ENCODE results near the gene USP43.

Gene USP43

DNA sequence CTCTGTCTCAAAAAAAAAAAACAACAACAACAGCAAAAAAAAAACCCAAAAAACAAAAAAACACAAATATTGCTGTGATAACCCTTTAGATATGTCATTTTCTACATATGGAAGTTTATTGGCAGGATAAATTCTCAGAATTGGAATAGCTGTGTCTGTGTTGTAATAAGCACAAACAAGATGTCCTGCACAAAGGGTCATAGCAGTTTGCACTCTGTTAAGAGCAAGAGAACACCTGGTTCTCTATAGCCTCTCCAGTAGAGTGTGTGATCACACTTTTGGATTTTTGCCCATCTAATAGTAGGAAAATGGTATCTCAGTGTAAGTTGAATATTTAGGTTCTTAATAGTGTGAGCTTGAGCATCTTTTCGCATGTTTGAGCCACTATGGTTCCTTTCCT lies 60.4 kb downstream of the USP43 start:
- in situ Hi-C loops (cut with MboI; ENCODE audit: low sequenced_read_pairs): no loop called here
- DNase-seq (ENCODE audit: low spot score in 2 of 2): no peak
- Histone ChIP-seq H3K27me3 (ENCODE audit: low read depth) (no peaks in the 10 kb centered on the region), H3K4me3 (no peak overlapping the region), H3K4me1 (no peaks in the 10 kb centered on the region), H3K9me3 (no peaks in the 10 kb centered on the region), H3K36me3 (replicated peaks) (no peaks in the 10 kb centered on the region)

DNA sequence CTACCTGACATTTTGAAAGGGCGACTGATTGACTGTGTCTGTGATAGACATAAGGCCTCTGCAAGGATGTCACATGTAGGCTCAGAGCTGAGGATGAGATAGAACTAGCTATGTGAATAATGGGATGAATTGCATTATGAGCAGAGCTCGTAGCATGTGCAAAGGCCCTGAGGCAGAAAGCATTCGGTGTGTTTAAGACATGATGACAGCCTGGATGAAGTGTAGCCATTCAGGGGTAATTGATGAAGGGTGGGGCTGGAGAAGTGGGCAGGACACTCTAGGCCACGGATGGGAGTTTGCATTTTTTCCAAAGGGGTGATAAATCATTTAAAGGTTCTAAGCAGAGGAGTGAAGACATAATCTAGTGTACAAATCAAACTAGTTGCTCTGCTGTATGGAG lies 62.6 kb downstream of the USP43 start:
- Histone ChIP-seq H3K36me3 (replicated peaks) (no peaks in the 10 kb centered on the region), H3K4me1 (no peaks in the 10 kb centered on the region), H3K4me3 (no peak overlapping the region), H3K9me3 (no peaks in the 10 kb centered on the region), H3K27me3 (ENCODE audit: low read depth) (no peaks in the 10 kb centered on the region)
- in situ Hi-C loops (cut with MboI; ENCODE audit: low sequenced_read_pairs): no loop called here
- no peak for DNase-seq (ENCODE audit: low spot score in 2 of 2)

DNA sequence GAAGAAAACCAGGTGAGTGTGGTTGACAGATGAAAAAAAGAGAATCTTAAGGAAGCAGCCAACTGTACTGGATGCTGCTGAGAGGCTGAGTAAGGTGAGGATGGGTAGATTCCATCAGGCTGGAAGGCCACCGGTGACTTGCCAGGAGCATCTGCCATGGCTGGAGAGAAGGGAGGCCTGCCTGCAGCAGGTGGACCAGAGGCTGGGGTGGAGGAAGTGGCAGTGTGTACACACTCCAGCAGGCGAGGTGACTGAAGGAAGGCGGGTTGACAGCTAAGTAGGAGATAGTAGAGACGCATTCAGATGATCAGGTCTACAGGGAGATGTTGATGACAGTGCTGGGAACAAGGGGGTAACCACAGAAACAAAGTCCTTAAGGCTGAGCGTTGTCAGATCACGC lies 69.5 kb downstream of the USP43 start:
- no peaks in the 10 kb centered on the region for H3K9me3 ChIP-seq
- H3K4me1 ChIP-seq: no peaks in the 10 kb centered on the region
- no peak overlapping the region for H3K4me3 ChIP-seq
- DNase-seq (ENCODE audit: low spot score in 2 of 2): no peak
- H3K36me3 ChIP-seq (replicated peaks): no peaks in the 10 kb centered on the region
- in situ Hi-C loops (cut with MboI; ENCODE audit: low sequenced_read_pairs): no loop called here
- no peaks in the 10 kb centered on the region for H3K27me3 ChIP-seq (ENCODE audit: low read depth)

DNA sequence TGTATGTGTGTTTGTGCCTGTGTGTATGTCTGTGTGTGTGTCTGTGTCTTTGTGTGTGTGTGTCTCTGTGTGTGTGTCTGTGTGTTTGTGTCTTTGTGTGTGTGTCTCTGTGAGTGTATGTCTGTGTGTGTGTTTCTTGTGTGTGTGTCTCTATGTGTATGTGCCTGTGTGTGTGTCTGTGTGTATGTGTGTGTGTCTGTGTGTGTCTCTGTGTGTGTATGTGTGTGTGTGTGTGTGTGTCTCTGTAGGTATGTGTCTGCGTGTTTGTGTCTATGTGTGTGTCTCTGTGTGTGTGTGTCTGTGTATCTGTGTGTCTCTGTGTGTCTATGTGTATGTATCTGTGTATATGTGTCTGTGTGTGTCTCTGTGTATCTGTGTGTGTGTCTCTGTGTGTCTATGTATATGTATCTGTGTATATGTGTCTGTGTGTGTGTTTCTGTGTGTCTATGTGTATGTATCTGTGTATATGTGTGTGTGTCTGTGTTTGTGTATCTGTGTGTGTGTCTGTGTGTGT lies 70.2 kb downstream of the USP43 start:
- no peaks in the 10 kb centered on the region for H3K4me1 ChIP-seq
- no peaks in the 10 kb centered on the region for H3K27me3 ChIP-seq (ENCODE audit: low read depth)
- in situ Hi-C loops (cut with MboI; ENCODE audit: low sequenced_read_pairs): no loop called here
- no peaks in the 10 kb centered on the region for H3K9me3 ChIP-seq
- H3K4me3 ChIP-seq: no peak overlapping the region
- no peaks in the 10 kb centered on the region for H3K36me3 ChIP-seq (replicated peaks)
- no peak for DNase-seq (ENCODE audit: low spot score in 2 of 2)

DNA sequence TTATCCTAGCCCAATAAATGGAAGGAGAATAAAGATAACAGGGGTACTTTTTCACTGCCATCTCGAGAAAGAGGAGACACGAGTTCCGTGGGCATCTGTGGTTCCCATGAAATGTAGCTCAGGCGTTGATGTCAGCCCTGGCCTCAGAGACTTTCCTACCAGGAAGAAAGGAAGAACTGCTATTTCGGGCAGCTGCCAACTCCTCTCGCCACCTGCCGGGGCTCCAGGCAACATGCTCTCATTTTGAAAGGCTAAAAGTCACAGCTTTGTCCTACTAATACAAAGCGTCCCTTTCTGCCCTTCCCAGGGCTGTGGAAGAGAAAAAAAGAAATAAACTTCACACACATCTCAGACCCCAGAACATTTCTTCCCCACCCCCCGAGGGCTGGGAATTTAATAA lies 80.3 kb downstream of the USP43 start:
- Histone ChIP-seq H3K36me3 (replicated peaks) (no peaks in the 10 kb centered on the region), H3K4me1 (no peaks in the 10 kb centered on the region), H3K9me3 (no peaks in the 10 kb centered on the region), H3K4me3 (no peak overlapping the region), H3K27me3 (ENCODE audit: low read depth) (no peaks in the 10 kb centered on the region)
- no peak for DNase-seq (ENCODE audit: low spot score in 2 of 2)
- in situ Hi-C loops (cut with MboI; ENCODE audit: low sequenced_read_pairs): no loop called here

DNA sequence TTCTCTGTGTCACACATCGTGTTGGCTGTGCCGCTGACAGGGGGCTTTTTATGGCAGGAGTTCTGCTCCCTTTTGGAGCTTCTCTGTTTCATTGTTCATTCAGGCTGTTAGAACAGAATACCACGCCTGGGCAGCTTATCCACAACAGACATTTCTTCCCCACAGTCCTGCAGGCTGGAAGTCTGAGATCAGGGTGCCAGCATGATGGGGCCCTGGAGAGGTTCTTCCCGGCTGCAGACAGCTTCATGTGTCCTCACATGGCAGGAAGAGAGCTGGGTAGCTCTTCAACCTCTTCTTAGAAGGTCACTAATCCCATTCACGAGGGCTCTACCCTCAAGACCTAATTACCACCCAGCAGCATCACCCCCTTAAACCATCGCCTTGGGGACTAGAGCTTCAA lies 81.0 kb downstream of the USP43 start:
- Histone ChIP-seq H3K4me1 (no peaks in the 10 kb centered on the region), H3K36me3 (replicated peaks) (no peaks in the 10 kb centered on the region), H3K4me3 (no peak overlapping the region), H3K27me3 (ENCODE audit: low read depth) (no peaks in the 10 kb centered on the region), H3K9me3 (no peaks in the 10 kb centered on the region)
- DNase-seq (ENCODE audit: low spot score in 2 of 2): no peak
- in situ Hi-C loops (cut with MboI; ENCODE audit: low sequenced_read_pairs): no loop called here

DNA sequence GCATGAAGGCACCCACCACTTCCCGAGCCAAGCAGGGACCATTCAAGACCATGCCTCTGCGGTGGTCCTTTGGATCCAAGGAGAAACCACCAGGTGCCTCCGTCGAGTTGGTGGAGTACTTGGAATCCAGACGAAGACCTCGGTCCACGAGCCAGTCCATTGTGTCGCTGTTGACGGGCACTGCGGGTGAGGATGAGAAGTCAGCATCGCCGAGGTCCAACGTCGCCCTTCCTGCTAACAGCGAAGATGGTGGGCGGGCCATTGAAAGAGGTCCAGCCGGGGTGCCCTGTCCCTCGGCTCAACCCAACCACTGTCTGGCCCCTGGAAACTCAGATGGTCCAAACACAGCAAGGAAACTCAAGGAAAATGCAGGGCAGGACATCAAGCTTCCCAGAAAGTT lies 82.7 kb downstream of the USP43 start:
- no peak for DNase-seq (ENCODE audit: low spot score in 2 of 2)
- H3K27me3 ChIP-seq (ENCODE audit: low read depth): no peaks in the 10 kb centered on the region
- no peaks in the 10 kb centered on the region for H3K4me1 ChIP-seq
- H3K9me3 ChIP-seq: no peaks in the 10 kb centered on the region
- H3K4me3 ChIP-seq: no peak overlapping the region
- in situ Hi-C loops (cut with MboI; ENCODE audit: low sequenced_read_pairs): no loop called here
- no peaks in the 10 kb centered on the region for H3K36me3 ChIP-seq (replicated peaks)

DNA sequence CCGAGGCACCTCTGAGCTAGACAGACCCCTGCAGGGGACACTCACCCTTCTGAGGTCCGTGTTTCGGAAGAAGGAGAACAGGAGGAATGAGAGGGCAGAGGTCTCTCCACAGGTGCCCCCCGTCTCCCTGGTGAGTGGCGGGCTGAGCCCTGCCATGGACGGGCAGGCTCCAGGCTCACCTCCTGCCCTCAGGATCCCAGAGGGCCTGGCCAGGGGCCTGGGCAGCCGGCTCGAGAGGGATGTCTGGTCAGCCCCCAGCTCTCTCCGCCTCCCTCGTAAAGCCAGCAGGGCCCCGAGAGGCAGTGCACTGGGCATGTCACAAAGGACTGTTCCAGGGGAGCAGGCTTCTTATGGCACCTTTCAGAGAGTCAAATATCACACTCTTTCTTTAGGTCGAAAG lies 83.2 kb downstream of the USP43 start:
- in situ Hi-C loops (cut with MboI; ENCODE audit: low sequenced_read_pairs): no loop called here

DNA sequence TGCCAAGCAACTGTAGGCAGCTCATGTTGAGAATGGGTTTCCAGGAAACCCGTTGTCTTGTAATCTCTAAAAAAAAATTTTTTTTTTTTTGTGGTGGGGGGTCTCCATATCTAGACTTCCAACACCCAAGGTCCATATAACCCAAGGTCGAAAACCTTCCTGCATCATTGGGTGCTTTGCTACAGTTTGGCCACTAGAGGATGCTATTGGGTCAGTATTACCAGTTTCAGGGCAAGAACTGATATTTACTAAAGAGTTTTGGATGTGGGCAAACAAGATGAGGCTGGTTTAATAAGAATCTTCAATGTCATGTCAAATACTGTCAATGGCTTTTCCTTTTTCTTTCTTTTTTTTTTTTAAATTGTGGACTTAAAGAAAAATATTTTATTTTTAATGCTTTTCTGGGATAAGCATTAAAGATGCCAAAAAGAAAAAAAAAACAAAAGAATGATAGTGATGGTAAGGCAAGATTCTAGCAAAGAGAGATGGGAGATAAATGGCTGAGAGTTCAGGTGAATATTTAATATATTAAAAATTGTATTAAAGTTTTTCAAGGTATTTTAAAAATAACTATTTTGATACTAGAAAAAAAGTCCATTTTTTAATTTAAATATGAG lies 83.8 kb downstream of the USP43 start:
- H3K9me3 ChIP-seq: no peaks in the 10 kb centered on the region
- no peaks in the 10 kb centered on the region for H3K27me3 ChIP-seq (ENCODE audit: low read depth)
- no peak overlapping the region for H3K4me3 ChIP-seq
- H3K4me1 ChIP-seq: no peaks in the 10 kb centered on the region
- peak; percentile 13 to 54 for DNase-seq (ENCODE audit: low spot score in 2 of 2)
- in situ Hi-C loops (cut with MboI; ENCODE audit: low sequenced_read_pairs): no loop called here
- no peaks in the 10 kb centered on the region for H3K36me3 ChIP-seq (replicated peaks)

More for the DNA sequence above, 83.2 kb downstream of the USP43 start:
- H3K27me3 ChIP-seq (ENCODE audit: low read depth): no peaks in the 10 kb centered on the region
- no peak overlapping the region for H3K4me3 ChIP-seq
- no peaks in the 10 kb centered on the region for H3K36me3 ChIP-seq (replicated peaks)
- no peaks in the 10 kb centered on the region for H3K9me3 ChIP-seq
- no peaks in the 10 kb centered on the region for H3K4me1 ChIP-seq
- no peak for DNase-seq (ENCODE audit: low spot score in 2 of 2)

DNA sequence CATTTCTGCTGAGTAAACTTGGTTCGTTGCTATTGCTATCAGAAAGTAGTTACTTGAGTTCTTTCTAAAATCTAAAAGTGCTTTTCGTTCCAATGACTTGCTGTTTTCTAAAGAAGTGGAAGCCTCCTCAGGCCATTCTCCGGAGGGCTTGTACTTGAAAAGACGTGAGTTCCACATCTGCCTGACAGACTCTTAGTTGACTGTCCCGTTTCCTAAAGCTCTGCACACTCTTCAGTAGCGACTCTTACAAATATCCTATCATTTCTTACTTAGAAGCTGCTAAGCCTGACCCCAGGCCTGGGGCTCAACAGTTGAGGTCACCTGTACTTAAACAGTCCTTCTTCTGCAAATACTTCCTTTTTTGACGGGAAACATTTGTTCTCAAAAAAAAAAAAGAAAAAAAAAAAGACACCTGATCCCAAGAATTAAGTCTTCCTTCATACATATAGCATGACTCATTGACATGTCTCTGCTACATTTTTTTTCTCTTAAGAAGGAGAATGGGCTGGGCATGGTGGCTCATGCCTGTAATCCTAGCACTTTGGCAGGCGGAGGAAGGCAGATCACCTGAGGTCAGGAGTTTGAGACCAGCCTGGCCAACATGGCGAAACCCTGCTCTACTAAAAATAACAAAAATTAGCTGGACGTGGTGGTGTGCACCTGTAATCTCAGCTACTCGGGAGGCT lies 84.6 kb downstream of the USP43 start:
- Histone ChIP-seq H3K9me3 (no peaks in the 10 kb centered on the region), H3K27me3 (ENCODE audit: low read depth) (no peaks in the 10 kb centered on the region), H3K4me3 (no peak overlapping the region), H3K36me3 (replicated peaks) (no peaks in the 10 kb centered on the region), H3K4me1 (no peaks in the 10 kb centered on the region)
- DNase-seq (ENCODE audit: low spot score in 2 of 2): no peak
- in situ Hi-C loops (cut with MboI; ENCODE audit: low sequenced_read_pairs): no loop called here

DNA sequence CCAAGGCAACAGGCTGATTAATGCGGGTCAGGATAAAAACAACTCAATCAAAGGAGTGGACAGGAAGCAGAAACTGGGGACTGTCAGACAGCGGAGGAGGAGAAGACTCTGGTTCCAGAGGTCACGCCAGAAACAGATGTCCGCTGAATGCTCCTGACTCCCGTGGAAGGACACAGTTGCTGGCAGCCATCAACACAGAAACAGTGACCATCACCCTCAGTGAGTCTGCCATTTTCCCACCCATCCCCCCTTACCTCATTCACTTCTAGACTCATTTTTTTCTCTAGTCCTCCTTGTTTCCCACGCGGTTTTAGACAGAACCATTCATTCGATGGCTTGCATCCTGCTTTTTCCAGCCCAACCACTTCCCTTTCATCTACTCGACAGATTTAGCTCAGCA lies 105.2 kb downstream of the USP43 start:
- Histone ChIP-seq H3K9me3 (no peaks in the 10 kb centered on the region), H3K27me3 (ENCODE audit: low read depth) (no peaks in the 10 kb centered on the region), H3K4me1 (no peaks in the 10 kb centered on the region), H3K36me3 (replicated peaks) (no peaks in the 10 kb centered on the region), H3K4me3 (no peak overlapping the region)
- in situ Hi-C loops (cut with MboI; ENCODE audit: low sequenced_read_pairs): no loop called here
- DNase-seq (ENCODE audit: low spot score in 2 of 2): no peak

DNA sequence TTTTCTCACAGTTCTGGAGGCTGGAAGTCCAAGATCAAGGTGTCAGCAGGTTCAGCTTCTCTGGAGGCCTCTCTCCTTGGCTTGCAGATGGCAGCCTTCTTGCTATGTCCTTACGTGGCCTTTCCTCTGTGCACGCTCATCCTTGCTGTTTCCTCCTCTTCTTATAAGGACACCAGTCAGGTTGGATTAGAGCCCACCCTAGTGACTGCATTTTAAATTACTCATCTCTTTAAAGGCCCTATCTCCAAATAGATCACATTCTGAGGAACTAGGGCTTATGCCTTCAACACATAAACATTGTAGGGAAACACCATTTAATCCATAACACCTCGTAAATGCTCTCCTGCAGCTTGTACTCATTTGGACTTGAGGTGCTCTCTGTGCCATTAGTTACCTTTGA lies 109.8 kb downstream of the USP43 start:
- no peak overlapping the region for H3K4me3 ChIP-seq
- no peaks in the 10 kb centered on the region for H3K9me3 ChIP-seq
- no peaks in the 10 kb centered on the region for H3K27me3 ChIP-seq (ENCODE audit: low read depth)
- no peaks in the 10 kb centered on the region for H3K36me3 ChIP-seq (replicated peaks)
- in situ Hi-C loops (cut with MboI; ENCODE audit: low sequenced_read_pairs): no loop called here
- no peaks in the 10 kb centered on the region for H3K4me1 ChIP-seq
- DNase-seq (ENCODE audit: low spot score in 2 of 2): no peak

DNA sequence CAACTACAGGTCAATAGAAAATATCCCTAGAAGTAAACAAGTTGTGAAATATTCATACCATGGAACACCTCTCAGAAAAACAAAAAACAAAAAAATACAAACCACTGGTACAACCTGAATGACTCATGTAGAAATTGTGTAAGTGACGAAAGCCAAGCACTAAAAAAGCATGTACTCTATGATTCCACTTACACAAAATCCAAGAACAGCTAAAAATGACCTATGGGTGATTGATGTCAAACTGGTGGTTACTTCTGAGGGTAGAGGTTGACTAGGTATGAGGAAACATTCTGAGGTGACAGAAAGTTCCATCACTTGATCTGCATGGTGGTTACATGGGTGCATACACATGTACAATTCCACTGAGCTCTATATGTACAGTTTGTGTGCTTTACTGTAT lies 114.9 kb downstream of the USP43 start:
- Histone ChIP-seq H3K36me3 (replicated peaks) (no peaks in the 10 kb centered on the region), H3K9me3 (no peaks in the 10 kb centered on the region), H3K4me1 (no peaks in the 10 kb centered on the region), H3K27me3 (ENCODE audit: low read depth) (no peaks in the 10 kb centered on the region), H3K4me3 (no peak overlapping the region)
- DNase-seq (ENCODE audit: low spot score in 2 of 2): no peak
- in situ Hi-C loops (cut with MboI; ENCODE audit: low sequenced_read_pairs): no loop called here

DNA sequence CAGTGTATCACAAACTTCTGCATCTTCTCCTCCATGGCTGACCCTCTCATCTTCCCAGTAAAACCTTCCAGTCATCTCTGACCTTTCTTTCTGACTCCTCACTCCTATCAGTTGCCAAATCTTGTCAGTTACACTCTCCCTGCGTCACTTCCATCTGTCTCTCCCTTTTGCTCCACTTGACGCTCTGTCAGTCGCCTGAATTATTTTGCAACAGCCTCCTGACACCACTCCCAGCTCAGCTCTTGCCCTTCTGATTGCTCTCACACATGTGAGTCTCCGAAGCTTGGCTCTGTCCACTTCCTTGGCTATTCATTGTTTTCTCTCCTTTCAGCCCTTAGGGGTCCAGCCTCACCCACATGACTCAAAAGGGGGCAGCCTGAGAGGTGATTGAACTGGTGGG lies 118.3 kb downstream of the USP43 start:
- no peaks in the 10 kb centered on the region for H3K4me1 ChIP-seq
- in situ Hi-C loops (cut with MboI; ENCODE audit: low sequenced_read_pairs): no loop called here
- no peak for DNase-seq (ENCODE audit: low spot score in 2 of 2)
- H3K4me3 ChIP-seq: no peak overlapping the region
- no peaks in the 10 kb centered on the region for H3K27me3 ChIP-seq (ENCODE audit: low read depth)
- no peaks in the 10 kb centered on the region for H3K9me3 ChIP-seq
- H3K36me3 ChIP-seq (replicated peaks): no peaks in the 10 kb centered on the region

DNA sequence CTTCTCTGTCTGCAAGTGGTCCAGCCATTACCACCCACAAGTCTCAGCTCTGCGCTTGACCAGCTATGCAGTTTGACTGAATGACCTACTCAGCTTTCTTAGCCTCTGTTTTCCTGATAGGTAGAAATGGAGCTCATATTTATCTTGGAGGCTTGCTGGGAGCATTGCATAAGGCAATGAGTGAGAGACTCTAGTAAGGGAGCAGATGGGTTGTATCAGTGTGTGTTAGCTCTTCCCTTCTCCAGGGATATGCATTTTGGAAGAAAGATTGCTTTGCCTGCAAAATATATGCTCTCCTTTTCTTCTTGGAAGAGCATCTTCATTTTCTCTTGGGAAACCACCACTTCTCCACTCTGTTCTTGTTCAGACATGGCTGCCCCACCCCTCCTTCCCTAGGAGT lies 120.0 kb downstream of the USP43 start:
- Histone ChIP-seq H3K27me3 (ENCODE audit: low read depth) (no peaks in the 10 kb centered on the region), H3K36me3 (replicated peaks) (no peaks in the 10 kb centered on the region), H3K4me1 (no peaks in the 10 kb centered on the region), H3K4me3 (no peak overlapping the region), H3K9me3 (no peaks in the 10 kb centered on the region)
- DNase-seq (ENCODE audit: low spot score in 2 of 2): no peak
- in situ Hi-C loops (cut with MboI; ENCODE audit: low sequenced_read_pairs): no loop called here
